GM12872 (cell line): ENCODE measurements around the gene ZNF471.

Source experiments
- CTCF ChIP-seq: IDR thresholded peaks from 3 replicates; pipeline ENCODE4 v1.5.1; 2011; ENCODE audit warnings: low read depth, mild to moderate bottlenecking, low read length, moderate library complexity; ENCODE audit not compliant: insufficient read depth

ZNF471 gene

GRCh38 chr19:56547535-56547934, 39.9 kb downstream of the ZNF471 start:
- no peak for TF ChIP-seq CTCF

GRCh38 chr19:56554272-56554869, 46.7 kb downstream of the ZNF471 start:
- no peak for TF ChIP-seq CTCF

- no peak for TF ChIP-seq CTCF
Measured at GRCh38 chr19:56562766-56563165, 55.1 kb downstream of the ZNF471 start.

- no peak for TF ChIP-seq CTCF
Measured at GRCh38 chr19:56566904-56567273, 59.2 kb downstream of the ZNF471 start.

- no peak for TF ChIP-seq CTCF
Measured at GRCh38 chr19:56567274-56568120, 59.8 kb downstream of the ZNF471 start, which contains the start of gene ZNF470. Gene ZNF470 (plus strand): TSS chr19:56567468. CDS start chr19:56570312, 2,844 bp downstream.

GRCh38 chr19:56572589-56572988, 64.9 kb downstream of the ZNF471 start:
- no peak for TF ChIP-seq CTCF

- TF ChIP-seq CTCF = no peak
Measured at GRCh38 chr19:56573914-56574313, 66.3 kb downstream of the ZNF471 start.
